ENCODE results near the gene XKR7. TPM values are rescaled to one million over a fixed set of nuclear protein-coding genes. Genes with fewer than 3 reads are reported as not detected.

Gene XKR7
- total RNA-seq, 1 experiment from 2014 or later, result 1.3 TPM

DNA sequence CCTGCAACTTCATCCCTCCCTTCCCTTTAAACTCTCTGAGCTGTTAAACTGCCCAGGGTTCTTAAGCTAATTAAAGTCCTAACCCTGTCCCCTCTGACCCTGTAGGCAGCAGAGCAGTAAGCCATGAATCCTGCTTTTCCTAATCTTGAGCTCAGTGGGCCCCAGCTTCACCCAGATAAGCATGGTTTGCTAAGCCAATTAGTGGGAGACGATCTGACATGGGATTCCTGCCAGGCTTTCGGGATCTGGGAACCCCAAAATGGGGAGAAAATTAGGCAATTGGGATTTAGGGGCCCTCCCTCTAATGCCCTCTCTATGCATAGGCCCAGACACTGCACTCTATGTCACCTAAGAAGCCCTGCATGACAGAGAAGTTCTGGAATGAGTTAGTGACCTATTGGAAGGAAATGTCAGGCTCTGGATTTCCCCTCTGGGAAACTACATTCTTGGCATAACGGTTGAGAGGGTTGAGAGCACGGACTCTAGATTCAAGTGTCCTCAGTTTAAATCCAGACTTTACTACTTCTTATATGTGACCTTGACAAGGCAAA lies 4.6 kb downstream of the XKR7 start:
- no peak for DNase-seq
- H3K23ac ChIP-seq (ENCODE audit: insufficient read length, low read depth, low read length), result no peak overlapping the region
- H3T11ph ChIP-seq (ENCODE audit: low read length), result no peak overlapping the region
- no peak overlapping the region for H2BK15ac ChIP-seq (ENCODE audit: low read depth, low read length)
- no peak overlapping the region for H2BK20ac ChIP-seq (ENCODE audit: low read depth, low read length, poor library complexity, severe bottlenecking)
- H4K91ac ChIP-seq (ENCODE audit: insufficient read length, low read depth, low read length), result no peak overlapping the region
- H3K56ac ChIP-seq (ENCODE audit: insufficient read length, low read depth, low read length), result no peak overlapping the region
- TF ChIP-seq, protein P1, sequence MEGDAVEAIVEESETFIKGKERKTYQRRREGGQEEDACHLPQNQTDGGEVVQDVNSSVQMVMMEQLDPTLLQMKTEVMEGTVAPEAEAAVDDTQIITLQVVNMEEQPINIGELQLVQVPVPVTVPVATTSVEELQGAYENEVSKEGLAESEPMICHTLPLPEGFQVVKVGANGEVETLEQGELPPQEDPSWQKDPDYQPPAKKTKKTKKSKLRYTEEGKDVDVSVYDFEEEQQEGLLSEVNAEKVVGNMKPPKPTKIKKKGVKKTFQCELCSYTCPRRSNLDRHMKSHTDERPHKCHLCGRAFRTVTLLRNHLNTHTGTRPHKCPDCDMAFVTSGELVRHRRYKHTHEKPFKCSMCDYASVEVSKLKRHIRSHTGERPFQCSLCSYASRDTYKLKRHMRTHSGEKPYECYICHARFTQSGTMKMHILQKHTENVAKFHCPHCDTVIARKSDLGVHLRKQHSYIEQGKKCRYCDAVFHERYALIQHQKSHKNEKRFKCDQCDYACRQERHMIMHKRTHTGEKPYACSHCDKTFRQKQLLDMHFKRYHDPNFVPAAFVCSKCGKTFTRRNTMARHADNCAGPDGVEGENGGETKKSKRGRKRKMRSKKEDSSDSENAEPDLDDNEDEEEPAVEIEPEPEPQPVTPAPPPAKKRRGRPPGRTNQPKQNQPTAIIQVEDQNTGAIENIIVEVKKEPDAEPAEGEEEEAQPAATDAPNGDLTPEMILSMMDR (conservative IDR thresholded peaks at IDR 0.05), result no peak
- no peak overlapping the region for H3K4me2 ChIP-seq (ENCODE audit: insufficient read depth, insufficient read length, low read length)
- H3K23me2 ChIP-seq (ENCODE audit: insufficient read length, low read depth, low read length, poor library complexity, severe bottlenecking), result peaks cover 4% of the 10 kb centered on the region
- H4K8ac ChIP-seq (replicated peaks; ENCODE audit: insufficient read length, low read depth, low read length), result no peak overlapping the region
- no peak overlapping the region for H2BK5ac ChIP-seq (ENCODE audit: insufficient read length, low read length)
- no peak overlapping the region for H3K4ac ChIP-seq (ENCODE audit: low read depth, low read length)
- no peaks in the 10 kb centered on the region for H3K9me3 Mint-ChIP-seq
- H3K36me3 Mint-ChIP-seq (ENCODE audit: insufficient read depth in 1 of 3, low read depth in 3 of 3), result no peaks in the 10 kb centered on the region
- H3K4me1 ChIP-seq (ENCODE audit: insufficient read depth, low read length), result no peaks in the 10 kb centered on the region; the same call in 1 of the 2 replicates
- peaks cover 44% of the 10 kb centered on the region for H3K27me3 Mint-ChIP-seq (ENCODE audit: low read depth)
- no peak overlapping the region for H2BK120ac ChIP-seq (ENCODE audit: low read depth, low read length, poor library complexity, severe bottlenecking)
- H3K14ac ChIP-seq (ENCODE audit: insufficient read depth, low read length), result no peak overlapping the region
- no peaks in the 10 kb centered on the region for H3K79me2 ChIP-seq (ENCODE audit: insufficient read depth, low read length)
- H3K27ac Mint-ChIP-seq, result 0 out of 7 replicates have a peak overlapping the region, but pooled peaks of 1 of the 3 experiments have one; percentile 58
- H3K79me1 ChIP-seq (ENCODE audit: insufficient read depth, low read depth, low read length, poor library complexity, severe bottlenecking), result no peaks in the 10 kb centered on the region
- no peak overlapping the region for H3K27ac ChIP-seq (ENCODE audit: insufficient read length, low read depth, low read length)
- H2BK12ac ChIP-seq (ENCODE audit: insufficient read length, low read depth, low read length), result no peak overlapping the region
- H3K27me3 ChIP-seq (ENCODE audit: insufficient read depth, low read length), result peaks cover 2% of the 10 kb centered on the region; the same call in 1 of the 2 replicates
- no peak overlapping the region; a peak in 1 of 5 replicates for H3K4me3 Mint-ChIP-seq
- H3K9ac ChIP-seq (ENCODE audit: extremely low read depth, insufficient read length, low read length), result no peak overlapping the region
- no peak overlapping the region for H4K5ac ChIP-seq (ENCODE audit: insufficient read length, low read depth, low read length)
- no CpG with 5 or more reads among the region's 4 CpGs for WGBS (ENCODE audit: extremely low coverage, insufficient read length, low lambda C conversion rate)
- H3K9me3 ChIP-seq (ENCODE audit: control insufficient read depth, low read depth, low read length), result no peaks in the 10 kb centered on the region
- H2AK5ac ChIP-seq (ENCODE audit: insufficient read length, low read length), result no peak overlapping the region
- no peak overlapping the region for H3K18ac ChIP-seq (ENCODE audit: insufficient read length, low read depth, low read length)
- no peaks in the 10 kb centered on the region for H4K20me1 ChIP-seq (ENCODE audit: control insufficient read depth, insufficient read depth, insufficient read length)
- H2AFZ ChIP-seq (ENCODE audit: low read length), result no peak overlapping the region
- H3K4me1 Mint-ChIP-seq, result peaks cover 23 to 41% of the 10 kb centered on the region in 2 experiments

Data from H9 (cell line).